HUES6 (cell line): ENCODE data around the gene COLEC12.

Experiments
- H3K27ac ChIP-seq: 2 replicates; pipeline ENCODE4 v1.7.0; 2013; ENCODE audit warnings: low read depth, mild to moderate bottlenecking, low read length, inconsistent platforms
- H3K27me3 ChIP-seq: 2 replicates; pipeline ENCODE4 v1.6.1; 2013; ENCODE audit warnings: low read length; ENCODE audit not compliant: control insufficient read depth, insufficient read depth
- H3K36me3 ChIP-seq: 2 replicates; pipeline ENCODE4 v1.6.1; 2013; ENCODE audit warnings: low read length; ENCODE audit not compliant: control insufficient read depth, insufficient read depth
- H3K4me1 ChIP-seq: 2 replicates; pipeline ENCODE4 v1.6.1; 2013; ENCODE audit warnings: low read length; ENCODE audit not compliant: control insufficient read depth, insufficient read depth
- H3K4me3 ChIP-seq: 2 replicates; pipeline ENCODE4 v1.5.1; 2013; ENCODE audit warnings: low read depth, low read length
- H3K9ac ChIP-seq: one replicate; pipeline ENCODE4 v1.6.1; 2013; ENCODE audit warnings: mild to moderate bottlenecking, low read length
- H3K9me3 ChIP-seq: 2 replicates; pipeline ENCODE4 v1.6.1; 2013; ENCODE audit warnings: low read depth, low read length; ENCODE audit not compliant: control insufficient read depth, insufficient read depth

Gene COLEC12

DNA sequence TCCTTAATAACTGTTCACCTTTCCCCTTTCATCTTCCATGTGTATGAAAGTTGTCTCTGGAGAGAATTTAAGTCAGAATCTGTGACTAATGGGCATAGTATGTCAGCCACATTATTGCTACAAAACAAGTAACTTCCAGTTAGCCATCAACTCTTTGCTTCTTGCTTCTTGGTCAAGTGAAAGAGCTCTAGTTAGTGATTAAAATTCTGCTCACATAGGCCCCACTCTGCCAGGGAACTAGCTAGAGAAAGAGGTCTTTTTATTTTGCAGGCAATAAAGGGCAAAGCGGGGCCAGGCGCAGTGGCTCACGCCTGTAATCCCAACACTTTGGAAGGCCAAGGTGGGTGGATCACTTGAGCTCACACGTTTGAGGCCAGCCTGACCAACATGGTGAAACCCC lies 64.6 kb downstream of the COLEC12 start:
- H3K27ac ChIP-seq: no peak overlapping the region
- H3K36me3 ChIP-seq: no peaks in the 10 kb centered on the region
- no peaks in the 10 kb centered on the region for H3K4me1 ChIP-seq
- no peak overlapping the region for H3K4me3 ChIP-seq
- no peak overlapping the region for H3K9ac ChIP-seq
- H3K27me3 ChIP-seq: no peaks in the 10 kb centered on the region
- H3K9me3 ChIP-seq: peaks cover 5% of the 10 kb centered on the region; the same call in 1 of the 2 replicates

- Histone ChIP-seq H3K4me3 (no peak overlapping the region), H3K36me3 (no peaks in the 10 kb centered on the region), H3K27ac (no peak overlapping the region)
These were observed 66.1 kb downstream of the COLEC12 start for GRCh38 chr18:434410-434809.

DNA sequence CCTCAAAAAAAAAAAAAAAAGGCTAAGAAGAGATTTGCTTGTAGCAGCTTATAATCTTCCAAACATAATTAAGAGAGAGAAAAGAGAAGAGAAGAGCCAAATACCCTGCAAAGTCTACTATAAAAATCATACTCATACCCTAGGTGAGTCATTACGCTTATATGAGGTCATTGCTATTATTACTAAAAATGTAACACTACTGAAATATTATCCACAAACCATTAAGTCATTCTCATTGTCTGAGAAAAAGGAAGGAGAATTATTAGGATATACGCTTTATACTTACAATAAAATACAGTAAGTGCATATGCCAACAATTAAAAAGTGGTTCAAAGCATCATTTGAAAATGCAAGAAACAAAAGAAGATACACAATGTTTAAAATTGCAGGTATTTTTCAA lies 66.5 kb downstream of the COLEC12 start:
- H3K36me3 ChIP-seq: no peaks in the 10 kb centered on the region
- H3K4me3 ChIP-seq: no peak overlapping the region

More at GRCh38 chr18:434410-434809, 66.1 kb downstream of the COLEC12 start:
- Histone ChIP-seq H3K4me1 (no peaks in the 10 kb centered on the region), H3K9ac (no peak overlapping the region), H3K27me3 (no peaks in the 10 kb centered on the region), H3K9me3 (peaks cover 5% of the 10 kb centered on the region; the same call in 1 of the 2 replicates)

GRCh38 chr18:433298-433697 lies 67.2 kb downstream of the COLEC12 start:
- no peak overlapping the region for H3K9ac ChIP-seq
- no peak overlapping the region for H3K4me3 ChIP-seq
- H3K27me3 ChIP-seq: no peaks in the 10 kb centered on the region
- peaks cover 2% of the 10 kb centered on the region; the same call in 1 of the 2 replicates for H3K9me3 ChIP-seq
- no peaks in the 10 kb centered on the region for H3K36me3 ChIP-seq
- no peaks in the 10 kb centered on the region for H3K4me1 ChIP-seq
- H3K27ac ChIP-seq: no peak overlapping the region

More for the DNA sequence above, 66.5 kb downstream of the COLEC12 start:
- no peak overlapping the region for H3K27ac ChIP-seq
- no peak overlapping the region for H3K9ac ChIP-seq
- H3K27me3 ChIP-seq: no peaks in the 10 kb centered on the region
- H3K9me3 ChIP-seq: peaks cover 5% of the 10 kb centered on the region; the same call in 1 of the 2 replicates
- no peaks in the 10 kb centered on the region for H3K4me1 ChIP-seq

DNA sequence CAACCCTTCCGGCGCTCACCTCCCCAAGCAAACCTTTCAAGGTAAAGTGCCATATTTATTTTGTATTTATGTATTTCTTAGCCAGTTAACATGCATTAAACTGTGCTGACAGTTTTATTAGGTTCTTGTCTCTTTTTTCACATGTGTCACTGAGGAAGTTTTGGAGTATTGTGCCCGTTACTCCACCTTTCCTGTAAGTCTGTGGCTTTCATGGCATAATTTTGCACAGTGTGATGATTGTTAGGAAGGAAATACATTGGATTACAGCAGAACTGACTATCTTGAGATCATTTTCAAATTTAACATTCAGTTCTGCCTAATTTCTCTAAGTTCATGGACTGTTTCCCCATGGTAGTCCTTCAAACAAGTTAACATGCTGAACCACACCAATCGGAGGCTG lies 67.7 kb downstream of the COLEC12 start:
- Histone ChIP-seq H3K27me3 (no peaks in the 10 kb centered on the region), H3K27ac (no peak overlapping the region), H3K9me3 (peaks cover 2% of the 10 kb centered on the region; the same call in 1 of the 2 replicates), H3K36me3 (no peaks in the 10 kb centered on the region), H3K4me1 (no peaks in the 10 kb centered on the region), H3K4me3 (no peak overlapping the region), H3K9ac (no peak overlapping the region)

DNA sequence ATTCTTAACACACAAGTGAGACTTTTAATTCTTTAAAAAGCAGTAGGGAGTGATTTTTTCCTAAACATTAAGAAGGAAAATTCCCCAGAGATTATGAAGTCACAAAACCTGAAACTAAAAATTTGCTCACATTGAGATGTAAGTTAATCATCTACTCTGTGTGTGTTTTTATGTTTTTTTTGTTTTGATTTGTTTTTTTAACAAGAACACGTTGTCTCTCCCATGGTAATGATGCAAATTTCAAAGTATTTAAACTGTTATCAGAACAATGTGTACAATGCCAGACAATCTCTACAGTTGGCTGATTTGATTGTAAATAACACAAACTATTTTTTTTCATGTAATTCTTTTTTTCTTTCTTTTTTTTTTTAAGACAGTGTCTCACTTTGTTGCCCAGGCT lies 71.5 kb downstream of the COLEC12 start:
- no peaks in the 10 kb centered on the region for H3K4me1 ChIP-seq
- H3K9me3 ChIP-seq: no peaks in the 10 kb centered on the region
- H3K4me3 ChIP-seq: no peak overlapping the region
- no peak overlapping the region for H3K27ac ChIP-seq
- H3K36me3 ChIP-seq: no peaks in the 10 kb centered on the region
- no peaks in the 10 kb centered on the region for H3K27me3 ChIP-seq
- no peak overlapping the region for H3K9ac ChIP-seq

GRCh38 chr18:427005-427404 lies 73.5 kb downstream of the COLEC12 start:
- Histone ChIP-seq H3K27ac (no peak overlapping the region), H3K36me3 (no peaks in the 10 kb centered on the region)

DNA sequence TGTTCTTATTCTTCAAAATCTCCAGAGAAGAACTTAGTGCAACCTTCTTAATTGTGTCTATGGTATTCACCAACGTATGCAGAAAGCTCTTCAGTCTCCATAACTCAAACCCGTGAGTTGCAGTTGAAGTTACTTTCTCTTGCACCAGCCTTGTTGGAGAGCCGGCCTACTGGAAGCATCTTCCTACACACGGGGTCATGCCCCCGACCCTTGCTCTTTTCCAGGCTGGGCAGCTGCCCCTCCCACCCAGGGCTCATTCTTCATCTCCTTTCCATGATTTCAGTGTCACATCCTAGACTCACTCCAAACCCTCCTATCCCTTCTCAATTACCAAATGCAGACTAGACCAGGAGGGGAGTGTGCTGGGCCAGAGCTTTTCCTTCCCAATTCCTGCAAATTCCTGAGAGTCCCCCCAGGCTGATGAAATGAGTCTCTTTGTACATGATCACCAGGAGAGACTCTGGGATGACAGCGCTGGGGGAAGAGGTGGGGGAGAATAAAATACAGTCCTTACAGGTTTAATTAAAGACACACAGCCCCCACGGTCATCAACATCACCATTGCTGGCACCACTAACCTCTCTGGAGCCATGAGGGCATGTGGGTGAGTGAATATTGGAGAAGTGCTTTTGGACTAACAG lies 75.3 kb downstream of the COLEC12 start:
- no peak overlapping the region for H3K4me3 ChIP-seq
- no peaks in the 10 kb centered on the region for H3K9me3 ChIP-seq
- H3K36me3 ChIP-seq: no peaks in the 10 kb centered on the region
- no peaks in the 10 kb centered on the region for H3K27me3 ChIP-seq
- peaks cover 13% of the 10 kb centered on the region for H3K4me1 ChIP-seq
- H3K9ac ChIP-seq: no peak overlapping the region
- H3K27ac ChIP-seq: no peak overlapping the region

More at GRCh38 chr18:427005-427404, 73.5 kb downstream of the COLEC12 start:
- H3K4me3 ChIP-seq: no peak overlapping the region
- no peak overlapping the region for H3K9ac ChIP-seq
- H3K4me1 ChIP-seq: no peaks in the 10 kb centered on the region
- H3K27me3 ChIP-seq: no peaks in the 10 kb centered on the region
- H3K9me3 ChIP-seq: no peaks in the 10 kb centered on the region

GRCh38 chr18:424668-425067 lies 75.8 kb downstream of the COLEC12 start:
- Histone ChIP-seq H3K9ac (no peak overlapping the region), H3K27ac (no peak overlapping the region), H3K9me3 (no peaks in the 10 kb centered on the region), H3K27me3 (no peaks in the 10 kb centered on the region), H3K4me3 (no peak overlapping the region), H3K36me3 (no peaks in the 10 kb centered on the region), H3K4me1 (peaks cover 13% of the 10 kb centered on the region)

DNA sequence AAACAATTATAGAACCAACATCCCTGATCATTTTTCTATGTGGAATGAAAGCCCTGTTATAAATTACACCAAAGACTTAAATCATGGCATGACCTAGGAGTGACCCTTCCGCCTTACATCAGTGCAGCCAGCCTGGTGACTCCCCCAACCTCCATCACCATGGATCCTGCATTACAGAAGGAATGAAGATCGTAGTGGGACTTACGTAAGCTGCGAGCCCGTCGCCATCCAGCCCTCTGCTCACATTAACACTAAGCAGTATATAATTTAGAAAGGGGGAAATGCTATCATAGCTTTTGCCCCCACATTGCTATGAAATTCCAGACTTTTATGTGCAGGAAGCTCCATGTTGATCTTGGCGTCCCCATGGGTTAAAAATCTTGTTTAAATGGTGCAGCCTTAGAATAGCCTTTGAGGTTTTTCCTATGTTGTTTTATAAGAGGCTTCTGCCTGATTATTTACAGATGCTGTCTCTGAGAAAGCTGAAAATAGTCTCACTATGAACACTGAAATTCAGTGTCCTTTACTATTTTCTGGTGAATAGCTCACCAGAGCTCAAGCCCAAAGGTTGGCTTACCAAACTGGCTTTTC lies 76.3 kb downstream of the COLEC12 start:
- H3K9me3 ChIP-seq: no peaks in the 10 kb centered on the region
- H3K27ac ChIP-seq: no peak overlapping the region
- H3K36me3 ChIP-seq: no peaks in the 10 kb centered on the region
- H3K4me3 ChIP-seq: no peak overlapping the region
- peaks cover 13% of the 10 kb centered on the region for H3K4me1 ChIP-seq
- H3K27me3 ChIP-seq: no peaks in the 10 kb centered on the region
- no peak overlapping the region for H3K9ac ChIP-seq

- Histone ChIP-seq H3K4me3 (no peak overlapping the region), H3K36me3 (no peaks in the 10 kb centered on the region), H3K27ac (no peak overlapping the region), H3K27me3 (no peaks in the 10 kb centered on the region), H3K9me3 (no peaks in the 10 kb centered on the region), H3K9ac (no peak overlapping the region), H3K4me1 (peaks cover 13% of the 10 kb centered on the region)
These were observed 77.5 kb downstream of the COLEC12 start for GRCh38 chr18:422966-423365.
